ENCODE results near the gene NOP56.

NOP56 gene, protein sequence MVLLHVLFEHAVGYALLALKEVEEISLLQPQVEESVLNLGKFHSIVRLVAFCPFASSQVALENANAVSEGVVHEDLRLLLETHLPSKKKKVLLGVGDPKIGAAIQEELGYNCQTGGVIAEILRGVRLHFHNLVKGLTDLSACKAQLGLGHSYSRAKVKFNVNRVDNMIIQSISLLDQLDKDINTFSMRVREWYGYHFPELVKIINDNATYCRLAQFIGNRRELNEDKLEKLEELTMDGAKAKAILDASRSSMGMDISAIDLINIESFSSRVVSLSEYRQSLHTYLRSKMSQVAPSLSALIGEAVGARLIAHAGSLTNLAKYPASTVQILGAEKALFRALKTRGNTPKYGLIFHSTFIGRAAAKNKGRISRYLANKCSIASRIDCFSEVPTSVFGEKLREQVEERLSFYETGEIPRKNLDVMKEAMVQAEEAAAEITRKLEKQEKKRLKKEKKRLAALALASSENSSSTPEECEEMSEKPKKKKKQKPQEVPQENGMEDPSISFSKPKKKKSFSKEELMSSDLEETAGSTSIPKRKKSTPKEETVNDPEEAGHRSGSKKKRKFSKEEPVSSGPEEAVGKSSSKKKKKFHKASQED

DNA sequence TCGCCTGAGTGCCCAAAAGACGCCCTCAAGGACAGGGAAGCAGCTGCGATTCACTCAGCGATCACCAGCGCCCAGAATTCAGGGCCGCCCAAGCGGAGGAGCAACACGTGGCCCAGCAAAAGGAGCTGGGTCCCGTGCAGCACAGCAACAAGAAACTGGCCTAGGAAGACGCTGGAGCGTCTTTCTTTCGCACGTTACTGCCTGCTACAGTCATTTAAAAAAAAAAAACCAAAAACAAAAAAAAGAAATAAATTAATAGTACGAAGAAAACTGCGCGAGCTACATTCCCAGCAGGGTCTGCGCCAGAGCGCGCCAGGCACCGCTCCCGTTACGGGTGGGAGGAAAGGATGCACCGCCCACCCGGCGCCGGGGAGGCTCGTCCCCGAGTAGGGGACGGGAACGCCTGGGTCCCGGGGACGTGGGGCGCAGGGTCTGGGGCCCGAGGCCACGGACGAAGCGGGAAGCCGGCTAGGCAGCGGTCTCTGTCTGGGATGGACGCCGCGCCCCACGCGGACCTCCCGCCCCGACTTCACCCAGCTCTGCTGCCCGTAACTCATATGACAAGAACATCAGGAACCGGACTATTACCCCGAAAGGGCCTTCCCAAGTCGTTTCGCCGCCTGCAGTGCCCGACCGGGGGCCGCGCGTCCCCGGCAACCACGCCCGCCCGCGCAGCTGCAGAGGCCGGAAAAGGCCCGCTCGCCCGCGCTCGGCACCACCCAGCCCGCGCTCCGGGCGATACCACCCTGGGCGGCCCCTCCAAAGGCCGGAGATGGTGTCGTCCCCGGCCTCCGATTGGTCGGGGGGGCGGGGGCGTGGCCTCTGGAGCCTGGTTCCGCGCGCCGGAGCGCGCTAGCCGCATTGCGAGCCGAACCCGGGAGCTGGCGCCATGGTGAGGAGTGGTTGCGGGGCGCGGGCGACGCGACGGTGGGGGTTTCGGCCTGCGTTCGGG, at the start of gene NOP56:
TSS of gene NOP56 (plus strand) at position 861 of the 952 bp plus-strand sequence. CDS start at position 890, 29 bp downstream.
- Mint-ChIP-seq H3K27ac (peak within 1 kb of the TSS; percentile 95), H3K27me3 (no peaks in the 10 kb centered on the region), H3K4me3 (peak within 1 kb of the TSS; percentile 91), H3K36me3 (ENCODE audit: low read depth) (peaks cover 45% of the 10 kb centered on the region), H3K4me1 (ENCODE audit: low read depth) (peaks cover 45% of the 10 kb centered on the region), H3K9me3 (no peaks in the 10 kb centered on the region)

DNA sequence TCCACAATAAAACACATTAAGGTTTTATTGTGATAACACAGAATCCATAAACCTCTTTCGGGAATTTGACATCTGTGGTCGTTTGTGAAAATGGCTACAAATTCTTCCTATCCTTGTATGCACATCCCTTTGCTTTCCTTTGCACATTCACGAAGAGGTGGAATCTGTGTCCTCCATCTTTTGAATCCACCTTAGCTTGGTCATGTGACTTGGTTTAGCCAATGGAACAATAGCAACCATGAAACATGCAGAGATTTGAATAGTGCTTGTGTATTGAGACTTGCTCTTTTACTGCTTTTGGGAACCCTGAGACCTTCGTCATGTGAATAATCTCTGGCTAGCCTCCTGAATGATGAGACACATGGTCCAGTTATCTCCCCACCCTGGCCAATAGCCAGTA, 49.7 kb upstream of the NOP56 start:
- no peak overlapping the region for H3K27ac Mint-ChIP-seq
- H3K4me1 Mint-ChIP-seq (ENCODE audit: low read depth): no peaks in the 10 kb centered on the region
- H3K9me3 Mint-ChIP-seq: peaks cover 6% of the 10 kb centered on the region
- H3K4me3 Mint-ChIP-seq: no peak overlapping the region
- peaks cover 6% of the 10 kb centered on the region for H3K36me3 Mint-ChIP-seq (ENCODE audit: low read depth)
- peaks cover 14% of the 10 kb centered on the region for H3K27me3 Mint-ChIP-seq

DNA sequence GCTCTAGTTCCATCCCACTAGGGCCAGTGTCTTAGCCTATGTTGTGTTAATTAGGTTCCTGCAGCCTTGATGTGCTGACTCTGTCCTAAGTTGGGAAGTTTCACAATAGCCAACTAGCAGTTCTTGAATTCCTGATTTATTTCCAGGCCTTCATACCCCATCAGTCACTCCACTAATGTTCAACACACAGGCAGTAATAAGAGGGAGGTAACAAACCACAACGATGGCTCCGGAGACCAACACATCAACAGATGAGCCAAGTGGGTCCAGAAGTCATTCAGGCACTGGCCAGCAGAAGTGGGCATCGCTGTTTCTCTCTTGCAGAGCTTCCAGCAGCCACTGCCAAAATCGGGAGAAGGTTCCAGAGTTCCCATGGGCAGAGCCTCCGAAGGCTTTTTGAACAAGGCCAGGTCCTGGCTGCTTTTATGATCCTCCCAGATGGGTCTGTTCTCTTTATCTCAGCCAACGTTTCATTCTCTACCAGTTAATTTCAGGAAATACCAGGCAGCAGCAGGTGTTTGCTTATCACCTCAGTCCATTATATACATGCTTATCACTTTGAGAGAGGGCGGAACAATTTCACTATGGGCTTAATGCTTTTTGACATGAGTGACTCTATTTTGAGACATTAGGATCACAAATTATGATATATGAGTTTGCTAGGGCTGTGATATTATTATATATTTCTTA, 48.5 kb upstream of the NOP56 start:
- no peak overlapping the region for H3K27ac Mint-ChIP-seq
- no peaks in the 10 kb centered on the region for H3K4me1 Mint-ChIP-seq (ENCODE audit: low read depth)
- peaks cover 10% of the 10 kb centered on the region for H3K27me3 Mint-ChIP-seq
- H3K9me3 Mint-ChIP-seq: peaks cover 6% of the 10 kb centered on the region
- H3K4me3 Mint-ChIP-seq: no peak overlapping the region
- peaks cover 6% of the 10 kb centered on the region for H3K36me3 Mint-ChIP-seq (ENCODE audit: low read depth)

DNA sequence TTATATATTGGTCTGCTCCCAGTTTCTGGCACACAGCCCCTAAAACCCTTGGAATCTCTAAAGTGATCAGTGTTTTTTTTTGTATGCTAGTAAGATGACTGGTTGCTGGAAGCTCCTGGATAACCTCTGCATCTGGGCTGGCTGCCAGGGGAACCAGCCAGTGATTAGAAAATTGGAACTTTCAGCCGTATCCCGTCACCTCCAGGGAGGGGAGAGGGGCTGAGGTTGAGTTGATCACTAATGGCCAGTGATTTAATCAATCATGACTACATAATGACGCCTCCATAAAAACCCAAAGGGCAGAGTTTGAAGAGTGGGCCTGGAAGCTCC, 48.0 kb upstream of the NOP56 start:
- Mint-ChIP-seq H3K4me3 (no peak overlapping the region), H3K36me3 (ENCODE audit: low read depth) (peaks cover 6% of the 10 kb centered on the region)

DNA sequence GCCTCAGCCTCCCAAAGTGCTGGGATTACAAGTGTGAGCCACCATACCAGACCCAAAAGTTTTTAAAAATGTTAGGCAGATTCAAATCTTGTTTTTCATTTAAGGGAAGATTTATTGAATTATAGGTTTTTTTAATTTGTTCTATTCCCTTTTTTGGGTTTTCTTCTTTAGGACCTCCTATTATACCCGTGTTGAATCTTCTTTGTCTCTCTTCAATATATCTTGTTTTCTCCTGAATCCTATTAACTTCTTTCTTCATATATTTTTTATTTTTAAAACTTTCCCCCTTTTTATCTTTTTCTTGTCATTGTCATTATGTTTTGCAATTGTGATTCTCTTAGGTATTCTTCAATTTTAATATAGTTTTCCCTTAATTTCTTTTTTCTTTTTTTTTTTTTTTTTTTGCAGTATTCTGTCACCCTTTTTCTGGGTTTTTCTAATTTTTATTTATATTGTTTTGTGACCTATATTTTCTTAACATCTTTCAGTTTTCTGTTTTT, 45.9 kb upstream of the NOP56 start:
- Mint-ChIP-seq H3K36me3 (ENCODE audit: low read depth) (peaks cover 6% of the 10 kb centered on the region), H3K4me1 (ENCODE audit: low read depth) (no peaks in the 10 kb centered on the region), H3K9me3 (peaks cover 9% of the 10 kb centered on the region), H3K27ac (no peak overlapping the region), H3K27me3 (peaks cover 23% of the 10 kb centered on the region), H3K4me3 (no peak overlapping the region)

More for the DNA sequence above, 48.0 kb upstream of the NOP56 start:
- H3K9me3 Mint-ChIP-seq: peaks cover 7% of the 10 kb centered on the region
- H3K27ac Mint-ChIP-seq: no peak overlapping the region
- H3K27me3 Mint-ChIP-seq: peaks cover 15% of the 10 kb centered on the region
- no peaks in the 10 kb centered on the region for H3K4me1 Mint-ChIP-seq (ENCODE audit: low read depth)

DNA sequence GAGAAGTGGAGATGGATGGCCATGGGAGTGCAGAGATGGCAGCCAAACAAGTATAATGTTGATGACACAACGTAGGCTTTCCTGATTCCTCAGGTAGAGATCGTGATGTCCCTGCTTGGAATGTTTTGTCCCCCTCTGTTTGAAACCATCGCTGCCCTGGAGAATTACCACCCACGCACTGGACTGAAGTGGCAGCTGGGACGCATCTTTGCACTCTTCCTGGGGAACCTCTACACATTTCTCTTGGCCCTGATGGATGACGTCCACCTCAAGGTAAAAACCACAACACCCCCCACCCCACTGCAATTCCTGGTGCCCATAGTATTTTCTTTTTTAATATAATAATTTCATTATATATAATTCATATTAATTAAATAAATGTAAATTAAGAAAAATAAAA, 42.1 kb upstream of the NOP56 start:
- Mint-ChIP-seq H3K4me3 (no peak overlapping the region), H3K9me3 (peaks cover 9% of the 10 kb centered on the region), H3K4me1 (ENCODE audit: low read depth) (no peaks in the 10 kb centered on the region), H3K36me3 (ENCODE audit: low read depth) (peaks cover 6% of the 10 kb centered on the region), H3K27me3 (peaks cover 31% of the 10 kb centered on the region), H3K27ac (no peak overlapping the region)

DNA sequence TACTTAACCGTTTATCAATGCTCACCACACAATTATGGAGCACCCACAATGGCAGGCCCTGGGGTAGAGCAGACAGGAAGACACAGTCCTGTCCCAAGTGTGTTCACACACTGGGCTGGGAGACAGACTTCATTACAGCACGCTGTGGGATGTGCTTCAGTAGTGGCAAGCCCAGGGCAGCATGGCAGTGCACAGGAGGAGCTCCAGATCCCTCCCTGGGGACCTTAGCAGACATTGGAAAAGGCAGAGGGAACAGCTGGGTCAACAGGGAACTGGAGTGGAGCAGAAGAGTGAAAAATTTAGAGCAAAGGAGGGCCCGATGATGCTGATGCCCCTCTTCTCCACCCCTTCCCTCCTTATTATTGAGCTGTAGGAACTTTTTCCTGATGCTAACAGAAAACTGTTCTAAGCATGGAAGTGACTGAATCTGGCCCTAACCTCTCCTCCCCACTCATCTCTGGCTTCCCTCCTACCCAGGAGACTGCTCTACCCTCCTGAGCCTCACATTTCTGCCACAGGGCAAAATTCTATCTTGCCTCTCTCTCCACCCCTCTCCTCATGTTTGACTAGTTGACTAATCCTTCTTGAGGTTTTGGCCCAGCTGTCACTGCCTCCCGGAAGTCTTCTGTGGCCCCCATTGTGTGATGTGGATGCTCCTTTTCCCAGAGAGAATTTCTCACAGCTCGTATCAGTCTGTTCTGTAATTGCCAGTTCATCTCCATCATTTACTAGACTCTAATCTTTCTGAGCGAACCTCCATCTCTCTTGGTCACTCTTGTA, 41.3 kb upstream of the NOP56 start:
- Mint-ChIP-seq H3K9me3 (peaks cover 9% of the 10 kb centered on the region), H3K27me3 (peaks cover 36% of the 10 kb centered on the region), H3K4me1 (ENCODE audit: low read depth) (no peaks in the 10 kb centered on the region), H3K4me3 (no peak overlapping the region), H3K27ac (no peak overlapping the region), H3K36me3 (ENCODE audit: low read depth) (peaks cover 6% of the 10 kb centered on the region)

DNA sequence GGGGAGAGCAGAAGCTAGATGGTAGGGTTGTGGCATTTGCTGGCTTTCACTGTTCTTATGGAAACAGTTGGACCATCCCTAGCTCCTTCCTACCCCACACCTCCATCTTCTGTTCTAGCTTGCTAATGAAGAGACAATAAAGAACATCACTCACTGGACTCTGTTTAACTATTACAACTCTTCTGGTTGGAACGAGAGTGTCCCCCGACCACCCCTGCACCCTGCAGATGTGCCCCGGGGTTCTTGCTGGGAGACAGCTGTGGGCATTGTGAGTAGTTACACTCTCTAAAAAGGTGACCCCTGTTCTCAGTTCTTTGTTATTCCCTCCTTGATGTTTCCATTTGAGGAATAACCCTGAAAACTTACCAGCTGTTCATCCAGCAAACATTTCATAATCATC, 40.4 kb upstream of the NOP56 start:
- peaks cover 7% of the 10 kb centered on the region for H3K9me3 Mint-ChIP-seq
- H3K27me3 Mint-ChIP-seq: peaks cover 39% of the 10 kb centered on the region
- H3K4me3 Mint-ChIP-seq: no peak overlapping the region
- peaks cover 4% of the 10 kb centered on the region for H3K36me3 Mint-ChIP-seq (ENCODE audit: low read depth)
- no peaks in the 10 kb centered on the region for H3K4me1 Mint-ChIP-seq (ENCODE audit: low read depth)
- no peak overlapping the region for H3K27ac Mint-ChIP-seq

DNA sequence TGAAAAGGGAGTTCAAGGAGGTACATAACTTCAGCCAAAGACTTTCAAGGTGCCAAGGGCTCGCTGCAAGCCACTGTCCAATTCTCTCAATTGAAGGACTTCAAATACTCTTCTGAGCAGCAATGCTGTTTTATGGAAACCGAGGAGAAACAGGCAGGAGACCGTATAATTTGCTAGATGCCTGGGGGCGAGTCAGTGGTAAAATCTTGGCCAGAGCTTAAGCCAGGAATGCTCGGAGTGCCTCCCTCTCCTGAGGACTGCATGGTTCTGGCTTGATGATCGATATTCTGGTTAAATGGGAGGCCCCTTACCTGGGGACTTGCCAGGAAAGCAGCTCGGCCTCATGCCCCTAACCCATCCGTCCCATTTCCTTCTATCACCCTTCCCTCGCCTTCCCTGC, 35.8 kb upstream of the NOP56 start:
- H3K9me3 Mint-ChIP-seq: no peaks in the 10 kb centered on the region
- no peak overlapping the region for H3K4me3 Mint-ChIP-seq
- H3K4me1 Mint-ChIP-seq (ENCODE audit: low read depth): peaks cover 8% of the 10 kb centered on the region
- no peaks in the 10 kb centered on the region for H3K36me3 Mint-ChIP-seq (ENCODE audit: low read depth)
- H3K27ac Mint-ChIP-seq: peak overlapping the region; percentile 42
- peaks cover 37% of the 10 kb centered on the region for H3K27me3 Mint-ChIP-seq

DNA sequence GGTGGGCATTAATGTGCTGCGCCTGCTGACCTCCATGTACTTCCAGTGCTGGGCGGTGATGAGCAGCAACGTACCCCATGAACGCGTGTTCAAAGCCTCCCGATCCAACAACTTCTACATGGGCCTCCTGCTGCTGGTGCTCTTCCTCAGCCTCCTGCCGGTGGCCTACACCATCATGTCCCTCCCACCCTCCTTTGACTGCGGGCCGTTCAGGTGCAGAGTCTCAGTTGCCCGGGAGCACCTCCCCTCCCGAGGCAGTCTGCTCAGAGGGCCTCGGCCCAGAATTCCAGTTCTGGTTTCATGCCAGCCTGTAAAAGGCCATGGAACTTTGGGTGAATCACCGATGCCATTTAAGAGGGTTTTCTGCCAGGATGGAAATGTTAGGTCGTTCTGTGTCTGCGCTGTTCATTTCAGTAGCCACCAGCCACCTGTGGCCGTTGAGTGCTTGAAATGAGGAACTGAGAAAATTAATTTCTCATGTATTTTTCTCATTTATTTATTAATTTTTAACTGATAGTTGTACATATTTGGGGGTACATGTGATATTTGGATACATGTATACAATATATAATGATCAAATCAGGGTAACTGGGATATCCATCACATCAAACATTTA, 35.2 kb upstream of the NOP56 start:
- peaks cover 38% of the 10 kb centered on the region for H3K27me3 Mint-ChIP-seq
- H3K4me3 Mint-ChIP-seq: no peak overlapping the region
- H3K27ac Mint-ChIP-seq: no peak overlapping the region
- no peaks in the 10 kb centered on the region for H3K36me3 Mint-ChIP-seq (ENCODE audit: low read depth)
- no peaks in the 10 kb centered on the region for H3K9me3 Mint-ChIP-seq
- H3K4me1 Mint-ChIP-seq (ENCODE audit: low read depth): peaks cover 8% of the 10 kb centered on the region

DNA sequence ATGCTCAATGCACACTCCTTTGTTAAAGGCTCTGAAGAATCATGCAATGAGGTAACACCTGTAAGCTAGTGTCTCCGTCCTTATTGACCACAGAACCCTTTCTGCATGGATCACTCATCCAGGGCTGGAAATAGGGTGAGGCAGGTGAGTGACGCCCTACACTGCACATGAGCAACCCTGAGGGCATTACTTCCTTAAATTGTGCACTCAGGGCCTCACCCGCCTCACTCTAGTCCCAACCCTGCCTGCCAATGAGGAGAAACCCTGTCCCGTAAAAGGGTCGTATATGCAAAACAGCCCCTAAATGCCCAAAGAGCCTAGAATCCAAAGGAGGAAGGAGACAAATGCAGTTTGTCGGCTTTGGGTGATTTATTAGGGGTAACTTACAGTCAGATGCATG, 33.6 kb upstream of the NOP56 start:
- H3K36me3 Mint-ChIP-seq (ENCODE audit: low read depth): no peaks in the 10 kb centered on the region
- H3K4me3 Mint-ChIP-seq: no peak overlapping the region
- H3K4me1 Mint-ChIP-seq (ENCODE audit: low read depth): peaks cover 8% of the 10 kb centered on the region
- no peak overlapping the region for H3K27ac Mint-ChIP-seq
- H3K27me3 Mint-ChIP-seq: peaks cover 34% of the 10 kb centered on the region
- no peaks in the 10 kb centered on the region for H3K9me3 Mint-ChIP-seq

DNA sequence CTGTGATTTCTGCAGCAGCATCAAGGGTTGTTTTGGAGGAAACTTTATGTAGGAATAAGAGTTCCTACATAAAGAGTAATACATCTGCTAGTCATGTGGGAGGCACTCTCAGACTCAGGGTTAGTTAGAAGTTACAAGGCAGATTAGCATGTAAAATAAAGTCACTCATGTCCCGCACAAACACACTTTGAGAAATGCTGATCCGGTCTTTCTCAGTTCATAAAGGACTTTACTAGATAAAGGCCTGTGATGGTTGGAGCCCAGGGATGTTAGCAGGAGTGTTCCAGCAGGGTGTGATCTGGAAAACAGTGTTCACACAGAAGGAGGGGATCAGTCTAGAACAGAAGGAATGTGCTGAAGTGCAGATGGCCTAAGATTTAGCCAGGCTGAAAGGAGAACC, 33.1 kb upstream of the NOP56 start:
- no peaks in the 10 kb centered on the region for H3K9me3 Mint-ChIP-seq
- no peak overlapping the region for H3K27ac Mint-ChIP-seq
- peaks cover 34% of the 10 kb centered on the region for H3K27me3 Mint-ChIP-seq

DNA sequence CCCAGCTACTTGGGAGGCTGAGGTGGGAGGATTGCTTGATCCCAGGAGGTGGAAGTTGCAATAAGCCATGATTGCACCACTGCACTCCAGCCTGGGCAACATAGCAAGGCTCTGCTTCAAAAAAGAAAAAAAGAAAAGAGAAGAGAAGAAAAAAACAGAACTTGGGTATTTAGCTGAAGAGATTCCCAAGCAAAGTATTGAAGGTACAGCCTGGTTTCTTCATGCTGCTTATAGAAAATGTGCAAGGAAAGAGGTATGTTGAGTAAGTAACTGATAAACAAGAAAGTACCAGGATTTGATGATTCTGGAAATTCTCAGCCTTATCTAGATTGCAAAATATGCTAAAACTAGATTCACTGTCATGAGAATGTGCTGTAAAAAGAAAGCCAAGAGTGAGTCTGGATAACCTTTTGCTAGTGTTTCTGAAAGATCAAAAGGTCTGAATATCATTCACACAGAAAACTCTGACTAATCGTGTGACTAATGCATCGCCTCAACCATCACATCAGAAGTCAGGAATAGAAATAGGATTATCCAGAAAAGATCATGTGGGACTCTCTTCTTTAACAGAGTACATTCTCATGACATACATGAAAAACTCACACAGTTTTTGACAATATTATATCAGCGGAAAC, 32.4 kb upstream of the NOP56 start:
- H3K36me3 Mint-ChIP-seq (ENCODE audit: low read depth): no peaks in the 10 kb centered on the region
- H3K27me3 Mint-ChIP-seq: peaks cover 34% of the 10 kb centered on the region
- no peaks in the 10 kb centered on the region for H3K9me3 Mint-ChIP-seq
- H3K27ac Mint-ChIP-seq: no peak overlapping the region
- peaks cover 8% of the 10 kb centered on the region for H3K4me1 Mint-ChIP-seq (ENCODE audit: low read depth)
- H3K4me3 Mint-ChIP-seq: no peak overlapping the region

More for the DNA sequence above, 33.1 kb upstream of the NOP56 start:
- Mint-ChIP-seq H3K4me3 (no peak overlapping the region), H3K36me3 (ENCODE audit: low read depth) (no peaks in the 10 kb centered on the region), H3K4me1 (ENCODE audit: low read depth) (peaks cover 8% of the 10 kb centered on the region)
